ENCODE data around the gene RBM12.
"Not testable (repeated sequence)": the region's sequence is repeated elsewhere in the genome, so short reads cannot be mapped to it uniquely, and the experiment has no call there.

The RBM12 gene

DNA sequence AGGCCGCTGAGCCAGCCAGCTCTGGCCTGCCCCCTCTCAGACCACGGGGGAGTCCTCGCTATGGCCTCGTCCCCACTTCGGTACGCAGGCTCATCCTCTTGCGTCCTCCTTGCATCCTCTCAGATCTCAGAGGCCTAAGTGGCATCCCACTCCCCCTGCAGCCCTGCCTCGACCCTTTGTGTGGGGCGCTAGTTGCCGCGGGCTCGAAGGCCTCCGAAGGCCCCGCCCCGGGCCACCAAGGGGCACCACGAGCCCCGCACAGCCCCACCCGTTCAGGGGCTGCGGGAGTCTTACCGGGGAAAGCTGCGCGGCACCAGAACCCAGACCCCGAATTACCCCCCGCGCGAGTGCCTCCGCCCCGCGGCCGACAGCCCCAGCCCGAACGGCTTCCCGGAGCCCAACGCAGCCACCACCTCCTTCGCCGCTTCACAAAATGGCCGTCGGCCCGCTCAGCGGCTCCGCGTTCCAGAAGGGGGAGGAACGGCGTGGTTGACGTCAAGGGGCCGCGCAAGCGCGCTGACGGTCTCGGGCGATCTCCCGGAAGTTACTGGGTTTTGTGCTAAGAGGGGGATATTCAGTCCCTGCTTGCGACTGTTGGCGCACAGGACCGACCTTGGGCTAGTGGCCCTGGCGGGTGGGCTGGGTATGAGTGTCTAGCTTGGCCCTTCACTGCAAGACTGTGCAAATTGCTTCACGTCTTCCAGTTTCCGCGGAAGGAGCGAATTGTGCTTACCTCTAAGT is at the start of gene RBM12, which contains the start of gene CPNE1:
Gene RBM12, minus strand, starts transcription at position 435 of the 741 bp plus-strand sequence. CDS start 9,578 bp downstream, outside the sequence.
Gene CPNE1, minus strand, starts transcription at position 435 of the 741 bp plus-strand sequence. CDS start 31,977 bp downstream, outside the sequence.
- DNase-seq (ENCODE audit: low read depth): peak; percentile 60

DNA sequence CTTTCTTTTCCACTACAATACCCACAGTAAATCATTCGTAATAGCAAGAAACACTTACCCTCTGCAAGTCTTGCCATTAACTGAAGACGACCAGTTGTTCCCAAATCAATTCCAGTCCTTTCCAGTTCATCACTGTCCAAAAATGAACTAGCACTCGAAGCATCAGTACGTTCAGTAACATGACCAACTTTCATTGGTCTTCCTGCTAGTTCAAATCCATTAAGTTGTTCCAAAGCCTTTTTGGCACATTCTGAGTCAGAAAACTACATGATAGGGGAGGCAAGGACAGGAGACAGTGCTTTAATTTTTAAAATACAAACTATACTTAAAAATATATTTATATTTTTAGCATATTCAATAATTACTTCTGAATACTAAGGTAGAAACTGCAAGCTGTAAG is 49.4 kb upstream of the RBM12 start:
- no peak for DNase-seq (ENCODE audit: low read depth)

DNA sequence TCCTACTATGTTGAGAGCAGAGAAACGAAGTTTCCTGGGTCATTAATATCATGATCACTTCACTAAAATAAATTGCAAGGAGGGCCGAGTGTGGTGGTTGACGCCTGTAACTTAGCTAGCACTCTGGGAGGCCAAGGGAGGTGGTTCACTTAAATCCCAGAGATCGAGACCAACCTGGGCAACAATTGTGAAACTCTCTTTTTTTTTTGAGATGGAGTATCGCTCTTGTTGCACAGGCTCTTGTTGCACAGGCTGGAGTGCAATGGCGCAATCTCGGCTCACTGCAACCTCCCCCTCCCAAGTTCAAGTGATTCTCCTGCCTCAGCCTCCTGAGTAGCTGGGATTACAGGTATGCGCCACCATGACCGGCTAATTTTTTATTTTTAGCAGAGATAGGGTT is 48.4 kb upstream of the RBM12 start:
- DNase-seq (ENCODE audit: low read depth): not testable (repeated sequence)

GRCh38 chr20:35711588-35712209 is 47.0 kb upstream of the RBM12 start:
- DNase-seq (ENCODE audit: low read depth): no peak

GRCh38 chr20:35710884-35711587 is 46.3 kb upstream of the RBM12 start:
- no peak for DNase-seq (ENCODE audit: low read depth)

DNA sequence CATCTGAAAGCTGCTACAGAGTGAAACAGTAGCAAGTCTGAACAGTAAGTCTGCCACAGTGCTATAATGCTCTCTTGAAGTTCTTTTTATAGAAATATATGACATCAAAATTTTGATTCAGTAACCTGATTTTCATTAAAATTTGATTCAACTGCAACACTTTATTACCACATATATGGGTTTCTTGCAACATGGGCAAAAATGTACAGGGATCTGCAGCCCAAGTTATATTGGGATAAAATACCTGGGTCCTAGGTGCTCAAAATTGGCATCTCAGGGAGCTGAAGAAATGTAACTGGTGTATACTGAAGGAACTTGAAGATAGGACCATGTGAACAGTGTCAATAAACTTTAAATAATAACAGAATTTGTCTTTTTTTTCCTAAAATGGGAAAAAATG is 45.3 kb upstream of the RBM12 start:
- DNase-seq (ENCODE audit: low read depth): no peak

DNA sequence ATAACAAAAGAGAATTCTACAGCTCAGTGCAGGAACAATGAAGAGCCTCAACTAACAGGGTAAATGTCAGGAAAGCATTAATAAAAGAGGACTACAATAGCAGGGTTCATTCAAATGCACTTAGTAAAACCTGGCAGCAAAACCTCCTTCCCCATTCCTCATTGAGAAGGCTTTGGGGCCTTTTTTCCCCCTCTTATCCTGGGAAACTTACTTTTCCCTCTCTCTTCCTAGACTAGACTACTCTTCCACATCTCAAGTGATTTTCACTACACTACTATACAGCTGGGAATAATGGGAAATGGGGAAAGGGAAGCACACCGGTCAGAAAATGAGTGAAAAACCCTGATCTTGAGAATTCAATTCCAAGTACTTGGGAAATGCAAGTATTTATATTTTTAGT is 44.6 kb upstream of the RBM12 start:
- DNase-seq (ENCODE audit: low read depth): no peak

GRCh38 chr20:35708502-35708901 is 43.8 kb upstream of the RBM12 start:
- DNase-seq (ENCODE audit: low read depth): no peak

- not testable (repeated sequence) for DNase-seq (ENCODE audit: low read depth)
These were observed 42.2 kb upstream of the RBM12 start for GRCh38 chr20:35706591-35707529.

GRCh38 chr20:35705894-35706293 is 41.2 kb upstream of the RBM12 start:
- not testable (repeated sequence) for DNase-seq (ENCODE audit: low read depth)

DNA sequence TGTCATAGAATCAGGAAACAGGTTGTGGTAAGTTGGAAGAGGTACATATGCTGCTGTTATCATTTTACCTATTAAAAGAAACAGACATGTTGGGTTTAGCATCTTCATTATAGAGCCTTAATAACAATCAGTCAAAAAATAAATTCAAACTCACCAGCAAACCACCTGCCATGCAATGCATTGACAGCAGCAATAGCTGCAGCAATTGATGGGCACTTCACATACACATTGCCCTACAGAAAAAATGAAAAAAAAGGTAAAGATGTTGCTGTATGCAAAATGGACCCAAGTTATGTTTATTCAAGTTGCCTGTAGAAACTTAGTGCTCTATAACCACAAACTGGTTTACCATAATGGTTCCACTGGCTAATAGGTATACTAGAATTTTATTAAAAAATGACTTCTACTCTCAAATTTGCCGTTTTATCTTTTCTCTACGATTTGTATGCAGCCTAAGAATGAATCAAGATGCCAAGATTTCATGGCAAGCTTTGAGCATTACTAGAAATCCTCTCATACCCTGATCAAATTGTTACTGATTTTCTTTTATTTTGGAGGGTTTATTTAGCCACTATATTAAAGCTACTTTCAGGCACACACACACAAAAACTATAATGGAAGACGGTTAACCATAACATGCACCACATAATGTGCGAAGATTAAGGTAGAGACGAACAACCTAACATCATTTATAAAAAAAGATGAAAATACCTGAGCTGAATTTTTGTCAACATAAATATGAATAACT is 40.0 kb upstream of the RBM12 start:
- no peak for DNase-seq (ENCODE audit: low read depth)

GRCh38 chr20:35702824-35703695 is 38.4 kb upstream of the RBM12 start:
- DNase-seq (ENCODE audit: low read depth): no peak

DNA sequence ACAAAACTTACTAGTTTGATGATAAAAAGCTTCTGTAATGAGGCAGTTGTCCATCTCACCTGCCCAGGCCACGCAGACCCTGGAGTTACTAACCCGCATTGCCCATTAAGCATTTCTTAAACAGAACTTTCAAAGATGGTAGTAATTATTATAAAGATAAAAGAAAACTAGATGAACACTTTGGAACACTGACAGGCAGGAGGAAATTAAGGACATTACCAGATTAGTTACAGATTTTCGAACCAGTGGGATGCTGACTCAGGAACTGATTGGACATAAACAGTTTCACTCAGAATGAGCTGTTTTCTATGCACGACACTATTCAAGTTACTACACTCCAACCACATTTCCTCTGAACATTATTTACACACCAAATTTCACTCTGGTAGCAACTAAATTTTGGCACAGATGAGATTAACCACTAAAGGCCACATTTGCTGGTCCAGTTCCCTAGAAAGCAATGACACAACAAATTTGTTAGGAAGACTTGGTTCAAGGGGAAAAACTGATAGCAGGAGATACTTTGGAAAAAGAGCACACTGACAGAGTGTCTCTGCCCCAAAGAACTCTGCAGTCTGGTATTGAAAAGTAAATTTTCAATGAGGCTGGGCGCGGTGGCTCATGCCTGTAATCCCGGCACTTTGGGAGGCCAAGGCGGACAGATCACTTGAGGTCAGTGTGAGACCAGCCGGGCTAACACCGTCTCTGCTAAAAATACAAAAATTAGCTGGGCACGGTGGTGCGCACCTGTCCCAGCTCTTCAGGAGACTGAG is 37.5 kb upstream of the RBM12 start:
- no peak for DNase-seq (ENCODE audit: low read depth)

GRCh38 chr20:35700625-35701148 is 36.0 kb upstream of the RBM12 start:
- no peak for DNase-seq (ENCODE audit: low read depth)

GRCh38 chr20:35699957-35700624 is 35.4 kb upstream of the RBM12 start:
- no peak for DNase-seq (ENCODE audit: low read depth)

DNA sequence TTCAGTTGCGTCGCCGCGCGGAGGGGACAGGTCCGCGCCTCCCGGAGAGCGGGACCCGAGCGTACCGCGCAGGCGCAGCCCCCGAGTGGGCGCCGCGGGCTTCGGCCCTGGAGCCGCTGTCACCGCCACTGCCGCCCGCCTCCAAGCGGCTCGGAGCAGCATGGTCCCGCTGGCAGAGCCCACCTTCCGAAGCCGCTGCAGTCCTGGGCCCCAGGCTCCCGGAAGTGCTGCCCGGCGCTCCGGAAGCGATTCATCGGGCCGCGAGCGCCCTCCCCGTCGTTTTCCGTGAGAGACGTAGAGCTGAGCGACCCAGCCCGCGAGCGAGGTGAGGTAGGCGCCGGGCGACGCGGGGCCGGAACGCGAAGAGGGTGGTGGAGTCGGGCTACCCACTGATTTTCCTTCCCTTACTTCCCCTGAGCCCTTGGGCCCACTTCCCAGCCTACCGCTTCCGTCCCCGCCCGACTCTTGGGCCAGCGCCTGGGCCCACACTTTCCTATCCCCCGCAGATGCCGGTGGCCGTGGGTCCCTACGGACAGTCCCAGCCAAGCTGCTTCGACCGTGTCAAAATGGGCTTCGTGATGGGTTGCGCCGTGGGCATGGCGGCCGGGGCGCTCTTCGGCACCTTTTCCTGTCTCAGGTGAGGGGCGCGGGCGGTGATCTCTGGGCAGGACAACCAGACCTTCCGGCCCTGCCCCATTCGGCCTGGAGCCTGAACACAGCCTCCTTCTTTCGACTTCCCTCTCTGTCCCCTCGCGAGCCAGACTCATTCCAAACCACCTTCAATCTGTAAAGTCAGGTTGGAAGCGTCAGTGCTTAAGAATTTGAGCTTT is 34.6 kb upstream of the RBM12 start, which contains the start of the genes NFS1 and ROMO1:
Gene NFS1, minus strand, starts transcription at position 226 of the 830 bp plus-strand sequence. Its CDS starts 64 bp downstream, at position 162.
Gene ROMO1, plus strand, starts transcription at position 279 of the 830 bp plus-strand sequence. Its CDS starts 228 bp downstream, at position 507.
- no peak for DNase-seq (ENCODE audit: low read depth)
